GM23338 (cell line): ENCODE results near the gene UPF1. TPM values are rescaled to one million over a fixed set of nuclear protein-coding genes. Genes with fewer than 3 reads are reported as not detected.

Source experiments
- ATAC-seq: fragments of 200-7000 bp; cut with Tn5 transposase; 3 replicates; pipeline ENCODE4 v1.9.1; 2020
- DNase-seq: peaks from one replicate; pipeline ENCODE4 v3.0.0-alpha.2; 2015; ENCODE audit warnings: low spot score
- H2AFZ ChIP-seq: fragments of 200-600 bp; sonication (generic); 2 replicates; pipeline ENCODE4 v1.8.0; 2016; ENCODE audit warnings: antibody characterized with exemption, mild to moderate bottlenecking, moderate library complexity
- H3F3A ChIP-seq: fragments of 200-600 bp; sonication (generic); replicated peaks from 2 replicates; pipeline ENCODE4 v1.8.0; 2017; ENCODE audit warnings: antibody characterized with exemption, mixed run types, low read depth
- H3K27ac ChIP-seq: fragments of 200-600 bp; sonication (generic); 2 replicates; pipeline ENCODE4 v1.6.1; 2016; ENCODE audit warnings: low read depth
- H3K27me3 ChIP-seq: fragments of 200-600 bp; sonication (generic); 2 replicates; pipeline ENCODE4 v1.8.0; 2016; ENCODE audit warnings: mild to moderate bottlenecking, mixed run types, moderate library complexity; ENCODE audit not compliant: insufficient read depth
- H3K36me3 ChIP-seq: fragments of 200-600 bp; sonication (generic); 2 replicates; pipeline ENCODE4 v1.8.0; 2016; ENCODE audit warnings: mild to moderate bottlenecking; ENCODE audit not compliant: insufficient read depth
- H3K4me1 ChIP-seq: fragments of 200-600 bp; sonication (generic); 2 replicates; pipeline ENCODE4 v1.8.0; 2016; ENCODE audit warnings: mild to moderate bottlenecking, moderate library complexity; ENCODE audit not compliant: insufficient read depth
- H3K4me2 ChIP-seq: fragments of 200-600 bp; sonication (generic); 2 replicates; pipeline ENCODE4 v1.7.1; 2017; ENCODE audit warnings: mixed run types
- H3K4me3 ChIP-seq: fragments of 200-600 bp; sonication (generic); 2 replicates; pipeline ENCODE4 v1.6.1; 2016; ENCODE audit warnings: mixed run types
- H3K79me2 ChIP-seq: fragments of 200-600 bp; sonication (generic); replicated peaks from 2 replicates; pipeline ENCODE4 v1.8.0; 2017; ENCODE audit warnings: mild to moderate bottlenecking; ENCODE audit not compliant: insufficient read depth
- H3K9me2 ChIP-seq: fragments of 200-600 bp; sonication (generic); 2 replicates; pipeline ENCODE4 v1.8.0; 2017; ENCODE audit not compliant: insufficient read depth
- H4K20me1 ChIP-seq: fragments of 200-600 bp; sonication (generic); replicated peaks from 2 replicates; pipeline ENCODE4 v1.8.0; 2017; ENCODE audit warnings: mild to moderate bottlenecking; ENCODE audit not compliant: insufficient read depth
- H3K27ac Mint-ChIP-seq: 2 replicates; pipeline ENCODE4 v1.8.0; 2020; ENCODE audit warnings: inconsistent platforms, mild to moderate bottlenecking, moderate library complexity, mixed read lengths
- H3K27me3 Mint-ChIP-seq: 3 replicates; pipeline ENCODE4 v1.8.0; 2022; ENCODE audit warnings: low read depth, mild to moderate bottlenecking, moderate library complexity, mixed read lengths, inconsistent platforms; ENCODE audit not compliant: insufficient read depth, poor library complexity
- H3K36me3 Mint-ChIP-seq: 3 replicates; pipeline ENCODE4 v1.8.0; 2021; ENCODE audit warnings: low read depth, mild to moderate bottlenecking, inconsistent platforms, moderate library complexity, mixed read lengths
- H3K4me1 Mint-ChIP-seq: 3 replicates; pipeline ENCODE4 v1.8.0; 2020; ENCODE audit warnings: mild to moderate bottlenecking, inconsistent platforms, mixed read lengths
- H3K4me3 Mint-ChIP-seq: 3 replicates; pipeline ENCODE4 v1.8.0; 2021; ENCODE audit warnings: moderate library complexity, mild to moderate bottlenecking, inconsistent platforms, mixed read lengths
- H3K9me3 Mint-ChIP-seq: 3 replicates; pipeline ENCODE4 v1.8.0; 2020; ENCODE audit warnings: moderate library complexity, mild to moderate bottlenecking, inconsistent platforms, mixed read lengths
- ETS1 ChIP-seq: IDR thresholded peaks from 2 replicates; pipeline ENCODE4 v1.6.1; 2016; ENCODE audit warnings: antibody characterized with exemption
- NANOG ChIP-seq: IDR thresholded peaks from 2 replicates; pipeline ENCODE4 v1.6.1; 2016; ENCODE audit warnings: antibody characterized with exemption, borderline replicate concordance
- POLR2AphosphoS5 ChIP-seq: IDR thresholded peaks from 2 replicates; pipeline ENCODE4 v1.6.1; 2016; ENCODE audit warnings: antibody characterized with exemption, low read depth
- REST ChIP-seq: IDR thresholded peaks from one replicate; pipeline ENCODE4 v1.6.1; 2018; ENCODE audit warnings: antibody characterized with exemption; ENCODE audit not compliant: unreplicated experiment
- STAT1 ChIP-seq: IDR thresholded peaks from one replicate; pipeline ENCODE4 v1.6.1; 2016; ENCODE audit warnings: antibody characterized with exemption; ENCODE audit not compliant: unreplicated experiment
- ZNF114 ChIP-seq: fragments of 250-450 bp; sonication (Bioruptor Pico); IDR thresholded peaks from 2 replicates; pipeline ENCODE4 v1.5.0; 2020; ENCODE audit warnings: mild to moderate bottlenecking, moderate library complexity
- ZNF331 ChIP-seq: fragments of 250-450 bp; sonication (Bioruptor Pico); IDR thresholded peaks from 2 replicates; pipeline ENCODE4 v1.5.0; 2020; ENCODE audit warnings: low read depth, mild to moderate bottlenecking, moderate library complexity
- ZNF462 ChIP-seq: fragments of 250-450 bp; sonication (Bioruptor Pico); IDR thresholded peaks from 2 replicates; pipeline ENCODE4 v1.5.0; 2020; ENCODE audit warnings: mild to moderate bottlenecking, moderate library complexity
- polyA plus RNA-seq: library from polyadenylated mRNA; unstranded; fragments of >200 nt; fragmentation: Nextera tagmentation; extraction: Ambion mirVana; gene quantifications from 2 replicates; pipeline ENCODE4 v1.2.1, GENCODE V29; 2016
- total RNA-seq: library from RNA; depleted of rRNA; stranded (reverse); fragments of >200 nt; shearing (Covaris generic); gene quantifications from 2 replicates; pipeline ENCODE4 v1.2.3, GENCODE V29; 2014

UPF1 gene
- total and polyA plus RNA-seq, 2 experiments from 2014 or later = 13.8 to 138 TPM

GRCh38 chr19:18804643-18805042, 27.1 kb upstream of the UPF1 start (continued):
- TF ChIP-seq ZNF462 (CRISPR knock-in tag) = no peak
- TF ChIP-seq ZNF331 (CRISPR knock-in tag) = no peak

- Mint-ChIP-seq H3K27ac (no peak overlapping the region), H3K9me3 (no peaks in the 10 kb centered on the region; the same call in 2 of the 3 replicates), H3K4me1 (no peaks in the 10 kb centered on the region), H3K36me3 (no peaks in the 10 kb centered on the region), H3K27me3 (peaks cover 20% of the 10 kb centered on the region), H3K4me3 (no peak overlapping the region)
- H3K4me3 ChIP-seq = no peak overlapping the region
- no peaks in the 10 kb centered on the region for H3K79me2 ChIP-seq
- H3F3A ChIP-seq = no peaks in the 10 kb centered on the region
- H3K4me2 ChIP-seq = no peak overlapping the region
- no peak overlapping the region for H3K27ac ChIP-seq
- H2AFZ ChIP-seq = no peak overlapping the region
- H3K9me2 ChIP-seq = no peaks in the 10 kb centered on the region
- no peak for DNase-seq
- peaks cover 34% of the 10 kb centered on the region for H3K27me3 ChIP-seq
- no peaks in the 10 kb centered on the region for H4K20me1 ChIP-seq
- no peaks in the 10 kb centered on the region for H3K4me1 ChIP-seq
- no peak for ATAC-seq
- no peaks in the 10 kb centered on the region for H3K36me3 ChIP-seq
- no peak for TF ChIP-seq STAT1
- no peak for TF ChIP-seq POLR2AphosphoS5
- no peak for TF ChIP-seq ZNF331 (CRISPR knock-in tag)
- TF ChIP-seq ZNF114 = no peak
- TF ChIP-seq ETS1 = no peak
- TF ChIP-seq REST = no peak
- TF ChIP-seq NANOG = no peak
Measured at GRCh38 chr19:18807861-18808331, 23.9 kb upstream of the UPF1 start.
